ENCODE results near the gene SLC36A1. TPM values are rescaled to one million over a fixed set of nuclear protein-coding genes. Genes with fewer than 3 reads are reported as not detected.

Gene SLC36A1
- total RNA-seq, 2 donors from 2014 or later: 7.7 to 37.7 TPM

DNA sequence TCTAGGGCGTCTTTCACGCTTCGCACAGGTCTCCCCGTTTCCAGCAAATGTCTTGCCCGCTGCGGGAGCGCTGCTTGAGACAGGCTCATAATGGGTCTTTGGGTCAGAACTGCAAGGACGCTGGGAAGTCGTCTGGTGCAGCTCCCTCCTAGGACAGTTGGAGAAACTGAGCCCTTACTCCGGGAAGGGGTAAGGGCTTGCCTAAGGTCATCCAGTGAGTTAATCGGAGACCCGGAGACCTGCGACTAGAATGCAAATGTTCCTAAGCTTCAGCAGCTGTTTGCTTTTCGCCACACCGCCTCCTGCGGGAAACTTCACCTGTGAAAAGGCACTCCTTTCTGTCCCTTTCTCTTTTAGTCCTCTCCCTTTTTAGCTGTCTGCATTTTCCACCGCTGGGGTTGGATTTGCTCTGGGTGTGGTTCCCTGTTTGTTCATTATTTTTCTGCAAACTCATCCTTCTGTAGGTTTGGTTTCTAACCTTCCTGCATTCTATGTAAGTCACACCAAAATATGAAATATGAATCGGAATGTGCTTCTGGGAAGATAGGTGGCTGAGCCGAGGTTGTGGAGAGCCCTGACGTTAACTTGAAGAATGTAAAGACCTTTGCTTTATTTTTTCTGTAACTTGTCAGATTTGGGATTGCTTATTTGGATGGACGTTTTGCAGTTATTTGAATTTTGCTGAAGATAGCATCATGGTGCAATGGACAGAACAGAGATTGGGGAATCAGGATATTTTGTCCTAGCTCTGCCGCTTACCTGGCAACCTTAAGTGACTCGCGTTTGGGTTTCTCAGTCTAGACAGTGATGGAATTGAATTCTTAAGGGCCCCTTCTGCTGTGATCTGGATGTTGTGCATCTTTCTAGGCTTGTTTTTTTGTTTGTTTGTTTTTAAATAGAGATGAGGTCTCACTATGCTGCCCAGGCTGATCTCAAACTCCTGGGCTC is 909 bp downstream of the SLC36A1 start:
- H3K36me3 ChIP-seq: no peaks in the 10 kb centered on the region
- no peaks in the 10 kb centered on the region for H3K4me1 ChIP-seq (replicated peaks)
- 14% methylated on average over 24 of the region's 24 CpGs for WGBS
- intact Hi-C loops (cut with DNase I): loop anchor here (5.0 kb wide), 1 partner anchor 294 kb away; no protein-coding TSS in a partner anchor
- no peak for TF ChIP-seq POLR2AphosphoS5 (IDR thresholded peaks at IDR 0.05)
- TF ChIP-seq, protein P1, sequence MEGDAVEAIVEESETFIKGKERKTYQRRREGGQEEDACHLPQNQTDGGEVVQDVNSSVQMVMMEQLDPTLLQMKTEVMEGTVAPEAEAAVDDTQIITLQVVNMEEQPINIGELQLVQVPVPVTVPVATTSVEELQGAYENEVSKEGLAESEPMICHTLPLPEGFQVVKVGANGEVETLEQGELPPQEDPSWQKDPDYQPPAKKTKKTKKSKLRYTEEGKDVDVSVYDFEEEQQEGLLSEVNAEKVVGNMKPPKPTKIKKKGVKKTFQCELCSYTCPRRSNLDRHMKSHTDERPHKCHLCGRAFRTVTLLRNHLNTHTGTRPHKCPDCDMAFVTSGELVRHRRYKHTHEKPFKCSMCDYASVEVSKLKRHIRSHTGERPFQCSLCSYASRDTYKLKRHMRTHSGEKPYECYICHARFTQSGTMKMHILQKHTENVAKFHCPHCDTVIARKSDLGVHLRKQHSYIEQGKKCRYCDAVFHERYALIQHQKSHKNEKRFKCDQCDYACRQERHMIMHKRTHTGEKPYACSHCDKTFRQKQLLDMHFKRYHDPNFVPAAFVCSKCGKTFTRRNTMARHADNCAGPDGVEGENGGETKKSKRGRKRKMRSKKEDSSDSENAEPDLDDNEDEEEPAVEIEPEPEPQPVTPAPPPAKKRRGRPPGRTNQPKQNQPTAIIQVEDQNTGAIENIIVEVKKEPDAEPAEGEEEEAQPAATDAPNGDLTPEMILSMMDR (IDR thresholded peaks at IDR 0.05): peak in 1 of 4 experiments; percentile 13
- no peak for TF ChIP-seq POLR2A (IDR thresholded peaks at IDR 0.05)
- DNase-seq (ENCODE audit: low spot score): peak; percentile 22
- no peaks in the 10 kb centered on the region for H3K9me3 ChIP-seq
- H3K4me3 ChIP-seq: peak overlapping the region; percentile 59 to 69
- peak overlapping the region; percentile 58 to 65 for H3K27ac ChIP-seq
- H3K27me3 ChIP-seq (replicated peaks; ENCODE audit: insufficient read depth): no peaks in the 10 kb centered on the region

DNA sequence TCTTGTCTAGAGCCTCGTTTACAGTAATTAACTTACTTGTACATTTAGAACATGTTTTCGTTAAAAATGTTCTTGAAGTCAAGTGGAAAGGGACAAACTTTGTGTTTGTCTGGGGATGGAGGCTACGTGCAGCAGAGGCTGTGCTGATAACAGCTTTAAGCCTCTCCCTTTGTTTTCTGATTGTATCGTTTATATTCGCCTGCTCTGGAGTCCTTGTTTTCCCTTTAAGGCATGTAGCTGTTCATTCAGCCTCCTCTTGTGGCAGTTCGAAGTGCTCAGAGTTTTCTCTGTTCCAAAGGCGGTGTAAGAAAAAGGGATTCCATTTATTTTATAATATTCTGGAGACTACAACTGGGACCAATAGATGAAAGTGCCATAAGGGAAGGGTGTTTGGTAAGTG is 1.9 kb downstream of the SLC36A1 start:
- 57% methylated on average over 7 of the region's 7 CpGs for WGBS
- Histone ChIP-seq H3K4me3 (no peak overlapping the region), H3K4me1 (replicated peaks) (peaks cover under 1% of the 10 kb centered on the region), H3K9me3 (no peaks in the 10 kb centered on the region), H3K36me3 (no peaks in the 10 kb centered on the region), H3K27ac (no peak overlapping the region), H3K27me3 (replicated peaks; ENCODE audit: insufficient read depth) (no peaks in the 10 kb centered on the region)
- no peak for TF ChIP-seq POLR2A (IDR thresholded peaks at IDR 0.05)
- no peak for DNase-seq (ENCODE audit: low spot score)
- intact Hi-C loops (cut with DNase I): loop anchor here (5.0 kb wide), 1 partner anchor 293 kb away; no protein-coding TSS in a partner anchor

DNA sequence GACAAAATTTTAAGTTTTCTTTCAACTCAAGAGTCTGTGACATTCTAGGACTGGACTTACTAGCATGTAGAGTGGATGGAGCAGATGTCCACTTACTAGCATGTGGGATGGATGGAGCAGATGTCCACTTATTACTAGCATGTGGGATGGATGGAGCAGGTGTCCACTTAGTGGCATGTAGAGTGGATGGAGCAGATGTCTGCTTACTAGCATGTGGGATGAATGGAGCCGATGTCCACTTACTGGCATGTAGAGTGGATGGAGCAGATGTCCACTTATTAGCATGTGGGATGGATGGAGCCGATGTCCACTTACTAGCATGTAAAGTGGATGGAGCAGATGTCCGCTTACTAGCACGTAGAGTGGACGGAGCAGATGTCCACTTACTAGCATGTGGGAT is 2.4 kb downstream of the SLC36A1 start:
- WGBS: 88% methylated on average over 5 of the region's 5 CpGs

DNA sequence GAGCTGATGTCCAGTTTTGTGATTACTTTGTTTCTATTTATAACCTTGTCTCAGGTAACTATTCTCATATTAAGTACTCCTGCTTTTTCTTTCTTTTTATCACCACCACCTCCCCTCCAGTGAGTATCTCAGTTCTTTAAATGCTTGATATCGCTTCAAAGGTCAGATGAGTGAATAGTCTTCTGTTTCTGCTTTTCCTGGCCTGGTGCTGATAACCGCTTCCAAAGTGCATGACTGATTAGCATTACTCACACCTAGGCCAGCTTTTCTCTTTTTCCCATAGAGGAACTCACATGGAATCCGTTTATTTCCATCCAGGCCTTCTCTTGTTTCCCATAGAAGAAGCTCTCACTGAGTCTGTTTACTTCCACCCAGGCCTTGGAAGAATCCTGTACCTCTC is 3.2 kb downstream of the SLC36A1 start:
- Histone ChIP-seq H3K9me3 (no peaks in the 10 kb centered on the region), H3K4me1 (replicated peaks) (peaks cover 3% of the 10 kb centered on the region), H3K27me3 (replicated peaks; ENCODE audit: insufficient read depth) (no peaks in the 10 kb centered on the region), H3K27ac (no peak overlapping the region), H3K36me3 (no peaks in the 10 kb centered on the region), H3K4me3 (no peak overlapping the region)
- 95% methylated on average over 3 of the region's 3 CpGs for WGBS
- DNase-seq (ENCODE audit: low spot score): no peak
- intact Hi-C loops (cut with DNase I): no loop called here
- TF ChIP-seq POLR2A (IDR thresholded peaks at IDR 0.05): no peak
- TF ChIP-seq POLR2AphosphoS5 (IDR thresholded peaks at IDR 0.05): no peak
- TF ChIP-seq, protein P1 (IDR thresholded peaks at IDR 0.05): no peak

More for the DNA sequence above, 2.4 kb downstream of the SLC36A1 start:
- Histone ChIP-seq H3K9me3 (no peaks in the 10 kb centered on the region), H3K36me3 (no peaks in the 10 kb centered on the region), H3K4me1 (replicated peaks) (peaks cover 3% of the 10 kb centered on the region), H3K27ac (no peak overlapping the region), H3K4me3 (no peak overlapping the region), H3K27me3 (replicated peaks; ENCODE audit: insufficient read depth) (no peaks in the 10 kb centered on the region)
- TF ChIP-seq POLR2AphosphoS5 (IDR thresholded peaks at IDR 0.05) (no peak), POLR2A (IDR thresholded peaks at IDR 0.05) (no peak)
- TF ChIP-seq, protein P1 (IDR thresholded peaks at IDR 0.05): no peak
- intact Hi-C loops (cut with DNase I): loop anchor here (5.0 kb wide), 1 partner anchor 292 kb away; no protein-coding TSS in a partner anchor
- DNase-seq (ENCODE audit: low spot score): no peak

DNA sequence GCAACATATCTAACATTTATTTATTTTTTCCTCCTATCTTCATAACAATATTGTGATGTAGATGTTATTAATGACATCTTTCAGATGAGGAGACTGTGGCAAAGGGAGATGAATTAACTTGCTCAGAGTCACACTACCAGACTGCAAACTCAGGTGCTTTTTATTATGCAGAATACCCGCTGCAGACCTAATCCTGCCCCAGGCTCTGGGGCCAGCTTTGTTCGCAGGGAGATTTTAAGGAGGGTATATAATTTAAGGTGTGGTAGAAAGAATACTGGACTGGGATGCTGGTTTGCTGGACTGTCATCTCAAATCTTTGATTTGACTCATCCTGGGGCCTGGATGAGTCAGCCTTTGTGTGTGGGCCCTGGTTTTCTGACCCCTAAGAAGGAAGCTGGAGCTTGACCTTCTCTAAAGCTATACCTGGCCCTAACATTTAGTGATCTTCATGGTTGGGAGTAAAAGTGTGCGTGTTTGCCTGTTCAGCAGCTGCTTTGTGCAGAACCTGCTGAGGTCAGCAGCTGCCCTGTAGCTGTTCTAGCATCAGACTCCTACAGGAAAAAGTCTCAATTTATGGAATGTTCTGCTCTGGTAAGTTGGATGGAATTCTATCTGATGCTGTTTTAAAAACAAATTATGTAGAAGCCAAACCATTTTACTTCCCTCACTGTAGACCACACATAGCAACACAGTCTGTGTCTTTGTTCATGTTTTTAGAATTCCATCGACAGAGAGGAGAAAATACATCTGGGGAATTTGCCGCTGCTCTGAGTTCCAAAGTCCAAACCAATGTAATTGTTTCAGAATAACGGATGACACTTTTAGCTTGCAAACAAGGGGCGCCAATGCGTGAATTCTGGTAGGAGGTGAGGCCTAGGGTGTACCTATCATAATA is 4.5 kb downstream of the SLC36A1 start:
- intact Hi-C loops (cut with DNase I): no loop called here
- 75% methylated on average over 8 of the region's 8 CpGs for WGBS
- no peak overlapping the region for H3K27ac ChIP-seq
- H3K4me3 ChIP-seq: no peak overlapping the region
- DNase-seq (ENCODE audit: low spot score): no peak
- no peaks in the 10 kb centered on the region for H3K36me3 ChIP-seq
- H3K9me3 ChIP-seq: no peaks in the 10 kb centered on the region
- H3K4me1 ChIP-seq (replicated peaks): peaks cover 8% of the 10 kb centered on the region
- no peaks in the 10 kb centered on the region for H3K27me3 ChIP-seq (replicated peaks; ENCODE audit: insufficient read depth)
- TF ChIP-seq, protein P1 (IDR thresholded peaks at IDR 0.05): no peak
- TF ChIP-seq POLR2A (IDR thresholded peaks at IDR 0.05) (no peak), POLR2AphosphoS5 (IDR thresholded peaks at IDR 0.05) (no peak)
